ENCODE measurements around the gene RPS6KB1.
A peak's percentile ranks its signal among the peaks of the same experiment; 100 is the strongest.
"Not testable (repeated sequence)": the region's sequence is repeated elsewhere in the genome, so short reads cannot be mapped to it uniquely, and the experiment has no call there.

RPS6KB1 gene

DNA sequence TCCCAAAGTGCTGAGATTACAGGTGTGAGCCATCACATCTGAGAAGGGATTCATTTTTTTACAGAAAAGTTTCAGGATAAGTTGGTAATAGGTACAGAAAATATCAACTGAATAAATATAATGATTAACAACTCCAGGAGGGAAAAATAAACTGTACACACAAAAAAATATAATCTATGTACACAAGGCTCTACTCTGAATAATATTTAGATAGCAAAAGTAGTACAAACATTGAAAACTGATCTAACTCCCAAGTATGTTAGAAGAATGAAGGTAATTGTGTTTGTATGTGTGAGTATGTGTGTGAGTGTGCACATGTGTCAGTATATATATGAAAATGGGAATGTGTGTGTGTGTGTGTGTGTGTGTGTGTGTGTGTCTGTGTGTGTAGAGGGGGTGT, 20.6 kb upstream of the RPS6KB1 start:
- peak; percentile 50 for DNase-seq

DNA sequence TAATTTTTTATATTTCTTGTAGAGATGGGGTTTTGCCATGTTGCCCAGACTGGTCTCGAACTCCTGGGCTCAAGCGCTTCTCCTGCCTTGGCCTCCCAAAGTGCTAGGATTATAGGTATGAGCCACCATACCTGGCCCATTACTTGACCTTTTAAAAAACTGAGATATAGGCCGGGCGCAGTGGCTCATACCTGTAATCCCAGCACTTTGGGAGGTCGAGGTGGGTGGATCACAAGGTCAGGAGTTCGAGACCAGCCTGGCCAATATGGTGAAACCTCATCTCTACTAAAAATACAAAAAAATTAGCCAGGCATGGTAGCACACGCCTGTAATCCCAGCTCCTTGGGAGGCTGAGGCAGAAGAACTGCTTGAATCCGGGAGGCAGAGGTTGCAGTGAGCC, 19.5 kb upstream of the RPS6KB1 start:
- not testable (repeated sequence) for DNase-seq

DNA sequence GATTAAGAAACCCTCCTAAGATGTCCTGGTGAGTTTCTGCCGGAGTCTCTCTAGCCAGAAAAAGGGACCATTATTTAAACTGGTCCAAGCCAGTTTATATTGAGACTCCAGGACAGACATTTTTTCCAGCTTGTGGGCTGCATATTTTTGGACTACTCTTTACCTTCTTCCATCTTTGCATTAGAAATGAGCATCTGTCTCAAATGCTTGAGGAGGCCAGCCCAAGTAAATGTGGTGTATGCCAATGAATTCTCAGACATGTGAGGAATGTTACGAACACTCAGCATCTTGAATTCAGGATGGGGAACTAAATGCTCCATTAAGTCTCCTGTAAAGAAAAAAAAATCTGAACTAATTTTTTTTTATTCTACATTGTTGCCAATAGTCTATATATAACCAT, 18.5 kb upstream of the RPS6KB1 start:
- DNase-seq, result no peak

DNA sequence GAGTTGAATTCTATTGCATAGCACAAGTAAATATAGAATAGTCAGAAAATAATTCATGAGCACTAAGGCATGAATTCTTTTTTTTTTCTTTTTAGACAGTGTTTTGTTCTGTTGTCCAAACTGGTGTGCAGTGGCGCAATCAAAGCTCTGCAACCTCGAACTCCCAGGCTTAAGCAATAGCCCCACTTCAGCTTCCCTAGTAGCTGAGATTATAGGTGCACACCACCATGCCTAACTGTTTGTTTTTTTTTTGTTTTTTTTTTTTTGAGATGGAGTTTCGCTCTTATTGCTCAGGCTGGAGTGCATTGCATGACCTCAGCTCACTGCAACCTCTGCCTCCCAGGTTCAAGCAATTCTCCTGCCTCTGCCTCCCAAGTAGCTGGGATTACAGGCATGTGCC, 16.8 kb upstream of the RPS6KB1 start:
- DNase-seq, result no peak

DNA sequence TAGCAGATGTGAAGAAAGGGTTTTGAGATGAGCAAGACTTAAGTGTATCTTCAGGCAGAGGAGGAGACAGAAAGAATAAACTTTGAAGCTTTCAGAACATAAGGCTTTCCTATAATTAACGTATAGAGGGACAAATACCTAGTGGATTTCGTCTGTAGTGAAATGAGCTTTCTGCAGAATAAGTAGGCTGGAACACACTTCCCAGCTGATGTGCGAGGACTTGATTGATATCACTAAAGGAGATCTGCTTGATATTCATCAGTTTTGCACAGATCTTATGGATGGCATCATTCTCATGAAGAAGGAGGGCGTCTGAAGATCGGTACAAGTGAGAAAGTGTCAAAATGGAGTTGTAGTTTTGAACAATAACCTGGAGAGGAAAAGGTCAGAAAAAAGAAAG, 15.0 kb upstream of the RPS6KB1 start:
- no peak for DNase-seq

DNA sequence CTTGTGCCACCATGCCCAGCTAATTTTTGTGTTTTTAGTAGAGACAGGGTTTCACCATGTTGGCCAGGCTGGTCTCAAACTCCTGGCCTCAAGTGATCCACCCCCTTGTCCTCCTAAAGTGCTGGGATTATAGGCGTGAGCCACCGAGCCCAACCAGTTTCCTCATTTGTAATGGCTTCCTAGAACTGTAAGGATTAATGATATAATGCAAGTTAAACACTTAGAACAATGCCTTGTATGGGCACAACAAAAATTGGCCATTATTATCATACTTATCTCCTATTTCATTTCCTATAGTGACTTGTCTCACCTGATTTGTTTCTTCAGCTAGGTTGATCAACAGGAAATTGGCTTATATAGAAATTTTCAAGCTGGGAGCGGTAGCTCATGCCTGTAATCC, 14.3 kb upstream of the RPS6KB1 start:
- DNase-seq, result no peak

DNA sequence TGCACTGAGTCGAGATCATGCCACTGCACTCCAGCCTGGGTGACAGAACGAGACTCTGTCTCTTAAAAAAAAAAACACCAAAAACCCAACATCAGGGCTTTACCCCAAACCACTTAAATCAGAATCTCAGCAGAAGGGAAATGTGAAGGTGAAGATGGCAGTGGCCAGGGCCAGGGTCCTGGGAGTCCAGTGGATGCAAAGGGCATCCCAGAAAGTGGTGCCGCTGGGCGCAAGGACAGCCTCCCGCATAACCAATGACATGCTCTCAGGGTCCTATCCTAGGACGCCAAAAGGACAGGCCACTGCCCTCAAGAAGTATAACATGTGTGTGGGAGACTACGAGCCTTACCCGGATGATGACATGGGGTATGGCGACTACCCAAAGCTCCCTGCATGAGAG, 8.1 kb upstream of the RPS6KB1 start:
- no peak for DNase-seq

DNA sequence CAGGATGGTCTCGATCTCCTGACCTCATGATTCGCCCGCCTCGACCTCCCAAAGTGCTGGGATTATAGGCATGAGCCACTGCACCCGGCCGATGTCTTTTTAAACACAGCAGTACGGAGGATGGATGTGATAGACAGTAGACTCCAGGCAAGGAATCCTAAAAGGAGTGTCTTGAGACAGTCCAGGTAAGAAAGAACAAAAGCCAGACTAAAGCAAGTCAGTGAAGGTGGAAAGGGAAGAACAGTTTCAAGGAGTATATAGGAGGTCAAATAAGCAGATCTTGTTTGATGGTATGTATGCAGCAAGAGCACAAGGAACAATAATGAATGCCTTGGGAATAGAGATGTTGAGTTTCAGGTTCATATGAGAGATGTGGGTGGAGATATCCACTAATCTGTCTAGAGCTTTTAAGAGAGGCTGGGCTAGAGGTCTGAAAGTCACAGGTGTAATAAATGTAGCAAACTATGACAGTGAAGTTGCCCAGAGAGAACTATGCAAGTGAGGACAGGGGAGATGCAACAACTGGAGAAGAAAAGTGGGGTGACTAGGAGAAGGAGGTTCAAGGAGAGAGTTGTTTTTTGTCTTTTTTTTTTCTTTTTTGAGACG, 4.7 kb upstream of the RPS6KB1 start:
- no peak for DNase-seq

DNA sequence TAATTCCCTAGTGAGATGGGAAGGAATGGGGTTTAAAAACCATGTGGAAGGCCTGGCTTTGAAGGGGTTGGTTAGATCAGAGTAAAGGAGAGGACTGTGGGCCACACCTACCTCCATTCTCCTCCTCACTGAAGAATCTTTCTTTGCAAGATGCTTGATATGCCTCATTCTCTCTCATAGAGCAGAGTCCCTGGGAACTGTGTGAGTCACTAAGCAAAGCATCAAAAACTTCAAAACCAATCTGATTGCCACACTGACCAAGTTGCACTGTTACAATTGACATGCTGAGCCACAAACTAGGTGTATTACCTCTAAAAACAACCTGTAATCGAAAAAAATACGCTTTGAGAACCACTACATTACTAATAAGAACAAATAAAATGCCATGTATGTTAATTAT, 2.2 kb upstream of the RPS6KB1 start:
- DNase-seq, result no peak

DNA sequence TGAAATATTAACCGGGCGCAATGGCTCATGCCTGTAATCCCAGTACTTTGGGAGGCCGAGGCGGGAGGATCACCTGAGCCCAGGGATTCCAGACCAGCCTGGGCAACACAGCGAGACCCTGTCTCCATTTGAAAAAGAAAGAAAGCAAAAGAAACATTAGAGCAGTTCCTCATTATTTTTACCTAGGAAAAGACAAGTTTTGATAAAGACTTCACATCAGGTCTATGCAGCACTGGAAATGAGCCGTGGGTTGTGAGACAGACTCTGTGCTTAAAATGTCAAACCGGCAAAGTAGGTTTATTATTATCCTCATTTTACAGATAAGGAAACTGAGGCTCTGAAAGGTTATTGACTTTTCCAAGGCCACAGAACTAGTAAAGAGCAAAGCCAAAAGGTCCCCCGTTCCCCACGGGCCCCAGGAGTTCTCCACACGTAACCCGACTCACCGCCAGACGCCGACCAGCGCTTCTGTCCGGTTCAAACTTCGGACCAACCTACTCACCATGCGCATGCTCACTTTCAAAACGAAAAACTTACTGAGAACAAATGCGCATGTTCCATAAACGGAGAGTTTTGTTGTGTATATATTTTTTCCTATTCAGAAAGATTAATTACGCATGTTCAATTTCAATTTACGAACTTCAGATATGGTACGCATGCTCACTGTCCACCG, 534 bp upstream of the RPS6KB1 start:
- DNase-seq, result no peak

DNA sequence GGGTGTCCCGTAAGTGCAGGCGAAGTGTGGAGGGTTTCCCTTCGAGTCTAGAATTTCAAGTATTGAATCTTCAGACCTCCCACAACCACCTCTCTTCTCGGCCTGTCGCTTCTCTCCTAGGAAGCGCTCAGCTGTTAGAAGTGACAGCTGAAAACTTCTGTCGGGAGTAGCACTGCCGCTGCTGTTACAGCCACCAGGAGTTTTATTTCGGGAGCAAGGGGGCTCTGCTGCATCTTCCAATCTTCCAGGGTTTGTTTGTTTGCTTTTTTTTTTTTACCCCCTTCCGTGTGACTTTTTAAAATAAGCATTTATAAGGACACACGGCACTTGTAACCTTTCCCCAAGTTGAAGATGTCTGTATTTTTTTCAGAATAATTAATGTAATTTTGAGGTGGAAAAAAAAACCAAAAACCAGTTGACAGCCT, 767 bp downstream of the RPS6KB1 start:
- peak; percentile 64 for DNase-seq

DNA sequence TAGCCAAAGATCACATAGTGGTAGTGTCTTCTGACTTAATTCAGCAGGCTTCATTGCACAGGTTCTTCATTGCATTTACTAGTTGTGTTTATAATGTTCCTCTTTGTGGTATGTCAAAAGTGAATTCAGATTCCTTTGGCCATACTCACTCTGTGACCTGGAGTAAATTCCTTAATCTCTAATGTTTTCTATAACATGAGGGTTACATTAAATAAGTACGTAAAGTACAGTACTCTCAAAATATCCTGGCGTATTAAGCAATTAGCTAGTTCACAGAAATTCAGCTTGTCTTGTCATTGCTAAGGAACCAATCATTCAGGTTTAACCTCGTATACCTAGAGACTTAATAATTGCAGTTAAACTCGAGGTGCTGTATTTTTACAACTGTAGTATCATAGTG, 4.2 kb downstream of the RPS6KB1 start:
- DNase-seq, result no peak

DNA sequence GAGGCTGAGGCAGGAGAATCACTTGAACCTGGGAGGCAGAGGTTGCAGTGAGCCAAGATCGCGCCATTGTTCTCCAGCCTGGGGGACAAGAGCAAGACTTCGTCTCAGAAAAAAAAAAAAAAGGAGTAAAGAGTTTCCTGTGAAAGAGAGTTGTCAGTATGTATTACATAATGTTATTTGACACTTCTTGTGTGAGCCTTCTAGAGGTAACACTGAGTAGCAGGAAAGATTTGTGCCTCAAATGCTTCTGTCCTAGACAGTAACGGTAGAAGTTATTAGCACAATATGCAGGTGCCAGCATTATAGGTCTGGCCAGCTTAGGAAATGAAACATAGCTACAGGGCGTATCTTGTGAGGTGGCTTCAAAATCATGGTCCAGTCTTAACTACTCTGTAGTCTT, 6.2 kb downstream of the RPS6KB1 start:
- DNase-seq, result peak; percentile 61

DNA sequence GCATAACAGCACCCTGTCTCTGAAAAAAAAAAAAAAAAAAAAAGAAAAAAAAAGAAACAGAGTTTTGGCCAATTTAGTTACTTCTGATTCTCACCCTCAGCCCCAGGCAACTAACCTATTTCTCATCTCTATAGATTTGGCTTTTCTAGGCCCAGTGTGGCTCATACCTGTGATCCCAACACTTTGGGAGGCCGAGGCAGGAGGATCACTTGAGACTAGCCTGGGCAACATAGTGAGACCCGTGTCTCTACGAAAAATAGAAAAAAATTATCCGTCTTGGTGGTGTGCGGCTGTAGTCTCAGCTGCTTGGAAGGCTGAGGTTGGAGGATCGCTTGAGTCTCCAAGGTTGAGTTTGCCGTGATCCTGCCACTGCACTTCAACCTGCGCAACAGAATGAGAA, 8.7 kb downstream of the RPS6KB1 start:
- DNase-seq, result no peak

DNA sequence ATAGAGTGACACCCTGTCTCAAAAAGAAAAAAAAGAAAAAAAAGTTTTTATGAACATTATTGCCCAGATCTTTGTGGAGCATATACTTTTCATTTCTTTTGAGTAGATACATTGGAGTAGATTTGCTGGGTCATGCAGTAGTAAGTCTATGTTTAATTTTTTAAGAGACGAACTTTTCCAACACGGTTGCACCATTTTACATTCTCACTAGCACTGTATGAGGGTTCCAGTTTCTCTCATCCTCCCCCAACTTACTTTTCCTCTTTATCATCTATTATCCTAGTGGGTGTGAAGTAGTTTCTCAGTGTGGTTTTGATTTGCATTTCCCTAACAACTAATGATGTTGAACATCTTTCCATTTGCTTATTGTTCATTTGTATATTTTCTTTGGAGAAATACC, 10.5 kb downstream of the RPS6KB1 start:
- no peak for DNase-seq

DNA sequence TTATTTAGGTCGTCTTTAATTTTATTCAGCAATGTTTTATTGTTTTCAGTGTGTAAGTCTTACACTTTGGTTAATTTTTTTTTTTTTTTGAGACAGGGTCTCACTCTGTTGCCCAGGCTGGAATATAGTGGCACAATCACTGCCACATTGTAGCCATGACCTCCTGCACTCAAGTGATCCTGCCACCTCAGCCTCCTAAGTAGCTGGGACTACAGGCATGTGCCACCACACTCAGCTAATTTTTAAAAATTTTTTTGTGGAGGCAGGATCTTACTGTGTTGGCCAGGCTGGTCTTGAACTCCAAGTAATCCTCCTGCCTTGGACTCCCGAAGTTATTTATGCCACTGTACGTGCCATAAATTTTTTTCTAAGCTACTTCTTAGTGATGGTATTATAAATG, 14.5 kb downstream of the RPS6KB1 start:
- no peak for DNase-seq

DNA sequence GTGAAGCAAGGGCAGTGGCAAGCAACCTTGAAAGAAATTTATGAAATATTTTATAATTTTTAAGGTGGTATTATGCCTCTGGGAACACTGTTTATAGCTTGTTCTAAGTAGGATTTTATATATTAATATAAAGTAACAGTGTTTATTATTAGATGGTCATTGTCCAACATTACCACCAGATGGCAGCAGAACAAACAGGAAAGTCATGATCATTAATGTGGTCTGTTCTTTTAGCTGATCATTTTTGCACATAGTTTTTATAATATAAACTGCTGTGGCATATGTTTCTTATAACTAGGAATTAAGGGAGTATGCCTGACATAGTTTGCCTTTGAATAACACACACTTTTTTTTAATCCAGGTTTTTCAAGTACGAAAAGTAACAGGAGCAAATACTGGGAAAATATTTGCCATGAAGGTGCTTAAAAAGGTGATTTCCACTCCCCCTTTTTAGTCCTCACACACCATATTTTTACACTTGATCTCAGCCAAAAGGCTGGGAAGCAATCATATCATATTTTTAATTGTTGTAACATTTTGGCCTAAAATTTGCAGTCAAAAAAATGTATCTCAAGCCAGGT, 21.4 kb downstream of the RPS6KB1 start:
- peak; percentile 61 for DNase-seq

DNA sequence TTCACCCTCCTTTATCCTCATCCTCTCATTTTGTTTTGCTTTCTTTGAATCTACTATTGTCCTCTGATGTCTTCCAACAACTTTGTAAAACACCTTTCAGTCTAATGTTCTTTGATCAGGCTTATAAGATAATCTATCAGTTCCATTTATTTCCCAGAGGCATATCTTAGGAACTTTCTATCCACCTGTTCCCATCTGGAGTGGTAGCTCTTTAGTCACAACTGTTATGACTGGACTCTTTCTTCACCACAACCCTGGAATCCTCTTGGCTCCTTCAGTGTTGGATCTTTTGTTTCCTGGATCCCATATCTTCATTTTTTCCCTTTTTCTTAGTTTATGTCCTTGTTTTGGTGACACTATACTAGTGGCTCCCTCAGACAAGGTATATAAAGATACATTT, 23.5 kb downstream of the RPS6KB1 start:
- DNase-seq, result no peak

DNA sequence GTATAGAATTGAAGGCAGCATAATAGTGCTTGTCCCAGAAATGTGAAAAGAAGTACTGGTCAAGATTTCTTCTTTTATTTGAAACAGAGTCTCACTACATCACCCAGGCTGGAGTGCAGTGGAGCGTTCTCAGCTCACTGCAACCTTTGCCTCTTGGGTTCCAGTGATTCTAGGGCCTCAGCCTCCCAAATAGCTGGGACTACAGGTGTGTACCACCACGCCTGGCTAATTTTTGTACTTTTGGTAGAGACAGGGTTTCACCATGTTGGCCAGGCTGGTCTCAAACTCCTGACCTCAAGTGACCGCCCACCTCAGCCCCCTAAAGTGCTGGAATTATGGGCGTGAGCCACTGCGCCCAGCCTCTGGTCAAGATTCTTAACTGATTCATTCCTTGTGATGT, 27.7 kb downstream of the RPS6KB1 start:
- DNase-seq, result not testable (repeated sequence)

DNA sequence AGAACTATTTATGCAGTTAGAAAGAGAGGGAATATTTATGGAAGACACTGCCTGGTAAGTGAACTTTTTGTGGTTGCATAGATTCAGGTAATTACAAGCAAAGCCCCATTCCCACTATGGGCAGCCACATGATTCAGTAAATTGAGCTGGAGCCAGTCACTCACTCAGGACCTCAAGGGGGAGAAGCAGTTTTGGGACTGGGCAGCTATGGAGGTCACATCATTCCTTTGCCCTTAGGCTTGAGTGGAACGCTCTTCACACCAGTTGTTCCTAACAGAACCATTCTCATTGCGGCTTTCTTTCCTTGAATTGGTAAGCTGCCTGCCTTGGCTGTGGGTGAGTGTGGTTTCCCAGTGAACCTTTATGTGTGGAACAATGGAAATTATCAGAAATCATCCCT, 37.2 kb downstream of the RPS6KB1 start:
- not testable (repeated sequence) for DNase-seq

DNA sequence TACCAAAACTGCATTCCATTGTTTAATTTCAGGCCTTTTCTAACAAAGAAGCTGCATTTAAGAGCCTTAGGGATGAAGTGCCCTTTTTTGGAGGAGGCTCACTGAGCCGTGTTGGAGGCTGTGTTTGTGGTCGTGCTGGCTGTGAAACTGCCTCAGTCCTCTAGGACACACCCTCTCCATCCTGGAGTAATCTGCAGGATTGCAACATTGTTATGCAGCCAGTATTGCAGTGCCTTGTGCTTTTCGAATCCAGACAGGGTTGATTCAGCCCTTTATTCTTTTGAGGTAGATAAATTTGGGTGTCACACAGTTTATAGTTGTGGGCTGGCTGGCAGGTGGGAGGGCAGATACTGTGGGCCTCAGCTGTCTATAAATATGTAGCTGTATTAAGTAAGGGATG, 37.8 kb downstream of the RPS6KB1 start:
- not testable (repeated sequence) for DNase-seq

DNA sequence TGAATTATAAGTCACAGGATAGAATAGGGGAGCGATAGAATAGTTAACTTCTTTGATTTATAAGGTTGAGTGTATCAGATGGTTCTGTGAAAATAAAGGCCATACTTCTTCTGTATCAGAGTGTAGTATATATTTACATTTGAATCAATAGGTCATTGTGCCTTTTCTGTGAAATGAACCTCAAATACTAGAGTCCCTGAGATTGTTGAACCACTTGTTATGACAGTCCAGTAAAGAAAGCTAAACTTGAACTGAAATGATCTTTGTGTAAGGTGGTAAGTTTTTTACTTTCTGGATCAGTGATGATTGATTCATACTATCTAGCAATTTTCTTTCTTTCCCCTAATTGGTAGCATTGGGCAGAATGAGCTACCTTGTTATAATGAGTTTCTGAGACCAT, 40.4 kb downstream of the RPS6KB1 start:
- not testable (repeated sequence) for DNase-seq

DNA sequence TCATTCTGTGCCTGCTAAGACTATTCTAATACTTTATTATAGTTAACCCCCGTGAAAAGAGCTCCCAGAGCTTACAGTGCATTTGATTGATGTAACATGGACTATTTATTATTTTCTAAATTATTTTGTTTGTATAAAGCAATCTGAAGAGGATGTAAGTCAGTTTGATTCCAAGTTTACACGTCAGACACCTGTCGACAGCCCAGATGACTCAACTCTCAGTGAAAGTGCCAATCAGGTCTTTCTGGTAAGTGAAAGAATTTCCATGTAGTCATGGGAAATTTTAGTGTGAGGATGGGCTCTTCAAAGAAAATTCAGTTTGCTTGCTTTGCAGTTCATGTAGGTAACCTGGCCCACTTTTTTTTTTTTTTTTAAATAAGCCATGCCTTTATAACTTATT, 47.8 kb downstream of the RPS6KB1 start:
- DNase-seq, result peak; percentile 28

DNA sequence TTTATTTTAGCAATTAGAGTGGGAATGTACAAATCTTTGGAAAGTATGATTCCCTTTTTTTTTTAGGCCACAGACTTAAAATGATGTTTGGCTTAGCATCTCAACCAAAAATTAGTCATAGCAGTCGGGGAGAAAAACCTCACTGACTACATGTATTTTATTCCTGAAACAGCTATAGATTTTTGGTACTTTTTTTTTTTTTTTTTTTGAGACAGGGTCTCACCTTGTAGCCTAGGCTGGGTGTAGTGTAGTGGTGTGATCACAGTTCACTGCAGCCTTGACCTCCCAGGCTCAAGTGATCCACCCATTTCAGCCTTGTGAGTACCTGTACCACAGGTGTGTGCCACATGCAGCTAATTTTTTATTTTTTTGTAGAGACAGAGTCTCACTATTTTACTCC, 48.2 kb downstream of the RPS6KB1 start:
- no peak for DNase-seq

DNA sequence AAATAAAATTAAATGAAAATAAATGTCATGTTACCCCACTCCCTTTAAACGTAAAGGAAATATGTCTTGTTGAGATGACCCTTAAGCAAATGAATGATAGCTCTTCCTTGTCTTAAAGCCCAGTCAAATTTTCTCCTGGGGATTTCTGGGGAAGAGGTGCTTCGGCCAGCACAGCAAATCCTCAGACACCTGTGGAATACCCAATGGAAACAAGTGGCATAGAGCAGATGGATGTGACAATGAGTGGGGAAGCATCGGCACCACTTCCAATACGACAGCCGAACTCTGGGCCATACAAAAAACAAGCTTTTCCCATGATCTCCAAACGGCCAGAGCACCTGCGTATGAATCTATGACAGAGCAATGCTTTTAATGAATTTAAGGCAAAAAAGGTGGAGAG, 53.5 kb downstream of the RPS6KB1 start:
- not testable (repeated sequence) for DNase-seq

All from DMS53 (cell line).